Mesendoderm (in vitro differentiated cells): ENCODE results near the gene C19orf12.

Source experiments
- DNase-seq: peaks from one replicate; pipeline ENCODE4 v3.0.0; 2013
- H2AK5ac ChIP-seq: 2 replicates; pipeline ENCODE4 v1.6.1; 2013; ENCODE audit warnings: low read length, inconsistent platforms
- H2BK120ac ChIP-seq: 2 replicates; pipeline ENCODE4 v1.6.1; 2013; ENCODE audit warnings: low read depth, mild to moderate bottlenecking, low read length, moderate library complexity, mixed read lengths
- H2BK15ac ChIP-seq: replicated peaks from 2 replicates; pipeline ENCODE4 v1.6.1; 2013; ENCODE audit warnings: low read depth, mild to moderate bottlenecking, moderate library complexity
- H2BK5ac ChIP-seq: 2 replicates; pipeline ENCODE4 v1.6.1; 2013; ENCODE audit warnings: low read length, inconsistent platforms
- H3K18ac ChIP-seq: 2 replicates; pipeline ENCODE4 v1.6.1; 2013; ENCODE audit warnings: mild to moderate bottlenecking, low read length, mixed read lengths
- H3K23ac ChIP-seq: one replicate; pipeline ENCODE4 v1.6.1; 2013; ENCODE audit warnings: low read length
- H3K27ac ChIP-seq: 2 replicates; pipeline ENCODE4 v1.5.1; 2013; ENCODE audit warnings: low read depth, mild to moderate bottlenecking, inconsistent platforms, low read length, moderate library complexity
- H3K27me3 ChIP-seq: 2 replicates; pipeline ENCODE4 v1.6.1; 2013; ENCODE audit warnings: low read length, control low read depth, mild to moderate bottlenecking, inconsistent platforms; ENCODE audit not compliant: insufficient read depth, poor library complexity
- H3K36me3 ChIP-seq: 2 replicates; pipeline ENCODE4 v1.6.1; 2013; ENCODE audit warnings: low read length, inconsistent platforms; ENCODE audit not compliant: control insufficient read depth, insufficient read depth
- H3K4ac ChIP-seq: one replicate; pipeline ENCODE4 v1.6.1; 2013; ENCODE audit warnings: low read depth, mild to moderate bottlenecking, low read length, moderate library complexity
- H3K4me1 ChIP-seq: 2 replicates; pipeline ENCODE4 v1.6.1; 2013; ENCODE audit warnings: low read depth, low read length, inconsistent platforms; ENCODE audit not compliant: control insufficient read depth
- H3K4me2 ChIP-seq: 2 replicates; pipeline ENCODE4 v1.6.1; 2013; ENCODE audit warnings: low read length
- H3K4me3 ChIP-seq: 2 replicates; pipeline ENCODE4 v1.5.1; 2013; ENCODE audit warnings: mild to moderate bottlenecking, low read length
- H3K56ac ChIP-seq: one replicate; pipeline ENCODE4 v1.6.1; 2013; ENCODE audit warnings: low read length
- H3K79me1 ChIP-seq: 2 replicates; pipeline ENCODE4 v1.6.1; 2013; ENCODE audit warnings: low read length, inconsistent platforms
- H3K79me2 ChIP-seq: 2 replicates; pipeline ENCODE4 v1.6.1; 2013; ENCODE audit warnings: mild to moderate bottlenecking, low read length; ENCODE audit not compliant: control insufficient read depth, insufficient read depth
- H3K9ac ChIP-seq: 2 replicates; pipeline ENCODE4 v1.6.1; 2013; ENCODE audit warnings: low read length, inconsistent platforms
- H4K5ac ChIP-seq: one replicate; pipeline ENCODE4 v1.6.1; 2013; ENCODE audit warnings: low read length
- H4K8ac ChIP-seq: one replicate; pipeline ENCODE4 v1.6.1; 2013; ENCODE audit warnings: low read depth, mild to moderate bottlenecking, control low read depth, low read length, moderate library complexity
- WGBS: extraction: QIAGEN DNeasy Blood & Tissue Kit; methylation state at CpG from one replicate; pipeline ENCODE4 v1.1.7; 2013; ENCODE audit warnings: low lambda C conversion rate, missing lambda C conversion rate; ENCODE audit not compliant: insufficient coverage; ENCODE audit errors: extremely low coverage; 5-methylcytosine and 5-hydroxymethylcytosine counted together

C19orf12 gene

DNA sequence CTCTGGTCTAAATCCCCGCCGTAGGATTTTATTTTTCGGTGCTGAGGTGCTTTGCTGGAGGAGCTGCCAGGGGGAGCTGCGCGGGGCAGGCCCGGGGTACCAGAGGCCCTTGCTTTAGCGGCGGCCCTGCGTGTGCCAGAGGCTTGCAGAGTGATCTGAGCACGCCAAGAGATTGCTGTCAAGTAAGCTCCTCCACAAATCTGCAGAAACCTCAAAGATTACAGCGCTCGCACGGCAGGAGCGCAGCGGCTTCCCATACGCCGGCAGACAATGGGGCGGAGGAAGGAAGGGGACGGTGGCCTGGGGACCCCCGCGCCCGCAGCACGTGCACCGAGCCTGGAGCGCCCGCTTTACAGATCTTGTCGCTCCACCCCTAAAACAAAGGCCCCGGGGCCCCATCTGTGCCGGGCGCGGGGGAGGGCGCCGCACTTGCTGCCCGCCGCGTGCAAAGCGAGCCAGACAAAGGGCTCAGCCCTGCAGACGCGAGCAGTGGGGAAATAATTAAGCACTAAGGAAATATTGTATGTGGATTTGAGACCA lies 9.1 kb upstream of the C19orf12 start:
- H3K23ac ChIP-seq: no peak overlapping the region
- H3K79me2 ChIP-seq: no peaks in the 10 kb centered on the region
- peak overlapping the region; percentile 68 for H3K56ac ChIP-seq
- H3K27ac ChIP-seq: no peak overlapping the region
- no peaks in the 10 kb centered on the region for H3K36me3 ChIP-seq
- H4K8ac ChIP-seq: no peak overlapping the region
- H3K4me1 ChIP-seq: no peaks in the 10 kb centered on the region
- no peak overlapping the region for H4K5ac ChIP-seq
- peak overlapping the region; percentile 16 for H3K18ac ChIP-seq
- no peak overlapping the region for H2AK5ac ChIP-seq
- WGBS: no CpG with 5 or more reads among the region's 39 CpGs
- no peaks in the 10 kb centered on the region for H3K27me3 ChIP-seq
- peak overlapping the region; percentile 37 for H3K9ac ChIP-seq
- no peak overlapping the region for H2BK120ac ChIP-seq
- H2BK5ac ChIP-seq: no peak overlapping the region
- H3K4me2 ChIP-seq: peak overlapping the region; percentile 35
- H3K79me1 ChIP-seq: no peaks in the 10 kb centered on the region
- DNase-seq: peak; percentile 61
- H3K4ac ChIP-seq: peak overlapping the region; percentile 76
- no peak overlapping the region for H3K4me3 ChIP-seq
- no peak overlapping the region for H2BK15ac ChIP-seq

DNA sequence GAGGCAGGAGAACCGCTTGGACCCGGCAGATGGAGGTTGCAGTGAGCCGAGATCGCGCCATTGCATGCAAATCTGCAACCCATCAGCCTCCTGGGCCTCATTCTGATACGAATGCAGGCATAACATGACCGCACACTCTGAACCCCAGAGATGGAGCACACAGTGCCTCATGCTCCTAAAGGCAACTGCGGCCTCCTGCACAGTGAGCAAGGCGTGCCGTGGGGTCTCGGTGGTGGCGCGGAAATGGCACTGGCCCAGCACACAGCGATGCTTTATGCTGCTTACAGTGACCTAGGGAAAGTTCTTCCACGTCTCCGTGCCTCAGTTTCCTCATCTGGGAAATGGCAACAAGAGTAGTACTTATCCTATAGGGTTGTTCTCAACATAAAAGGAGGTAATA lies 2.0 kb upstream of the C19orf12 start:
- no CpG with 5 or more reads among the region's 16 CpGs for WGBS

DNA sequence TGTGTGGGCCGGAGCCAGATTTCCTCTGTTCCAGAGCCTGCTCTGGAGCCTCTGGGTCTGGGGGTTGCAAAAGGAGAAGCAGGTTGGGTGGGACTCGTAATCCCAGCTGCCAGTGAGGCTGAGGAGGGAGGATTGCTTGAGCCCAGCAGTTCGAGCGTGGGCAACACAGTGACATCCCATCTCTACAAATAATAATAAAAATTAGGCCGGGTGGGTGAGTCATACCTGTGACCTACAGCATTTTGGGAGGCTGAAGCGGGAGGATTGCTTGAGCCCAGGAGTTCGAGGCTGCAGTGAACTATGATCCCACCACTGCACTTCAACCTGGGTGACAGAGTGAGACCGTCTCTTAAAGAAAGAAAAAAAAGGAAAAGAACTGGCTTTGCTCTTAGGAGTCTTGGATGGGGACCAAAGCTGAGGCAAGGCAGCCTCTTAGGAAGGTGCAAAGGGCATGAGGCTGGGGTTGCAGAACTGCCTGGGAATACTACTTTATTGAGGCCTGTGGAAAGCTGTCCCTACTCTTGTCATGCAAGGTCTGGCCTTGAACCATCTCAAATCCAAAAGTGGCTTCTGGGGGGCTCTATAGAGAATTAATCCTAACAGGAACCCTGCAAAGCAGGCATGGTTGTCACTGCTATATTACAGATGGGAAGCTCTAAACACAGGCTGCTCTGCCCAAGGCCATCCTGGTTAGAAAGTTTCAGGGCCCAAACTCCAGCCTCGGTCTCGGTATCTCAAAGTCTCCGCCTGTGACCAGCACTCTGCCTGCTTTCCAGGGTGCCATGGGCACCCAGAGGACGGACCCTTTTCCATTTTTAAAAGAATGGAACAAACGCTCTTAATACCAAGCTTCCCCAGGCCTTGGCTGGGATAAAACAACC lies 880 bp upstream of the C19orf12 start:
- Histone ChIP-seq H3K23ac (peak overlapping the region; percentile 59), H3K27me3 (no peaks in the 10 kb centered on the region), H3K36me3 (no peaks in the 10 kb centered on the region), H3K9ac (peak overlapping the region; percentile 83), H3K79me1 (peaks cover 2% of the 10 kb centered on the region), H3K79me2 (no peaks in the 10 kb centered on the region), H2BK15ac (no peak overlapping the region), H3K4me1 (peaks cover 8% of the 10 kb centered on the region), H4K8ac (no peak overlapping the region), H3K4me3 (peak overlapping the region; percentile 22), H3K4me2 (peak overlapping the region; percentile 52), H3K4ac (peak overlapping the region; percentile 97), H2AK5ac (no peak overlapping the region), H2BK120ac (peak overlapping the region; percentile 52), H3K18ac (peak overlapping the region; percentile 98), H2BK5ac (no peak overlapping the region), H3K56ac (peak overlapping the region; percentile 91), H3K27ac (no peak overlapping the region), H4K5ac (peak overlapping the region; percentile 56)
- DNase-seq: peak; percentile 50
- WGBS: no CpG with 5 or more reads among the region's 13 CpGs

More for the DNA sequence above, 2.0 kb upstream of the C19orf12 start:
- H3K4me1 ChIP-seq: peaks cover 8% of the 10 kb centered on the region
- no peak for DNase-seq
- H3K56ac ChIP-seq: no peak overlapping the region
- no peaks in the 10 kb centered on the region for H3K27me3 ChIP-seq
- H3K18ac ChIP-seq: no peak overlapping the region
- no peak overlapping the region for H3K9ac ChIP-seq
- no peak overlapping the region for H3K27ac ChIP-seq
- no peaks in the 10 kb centered on the region for H3K79me2 ChIP-seq
- no peak overlapping the region for H4K8ac ChIP-seq
- H3K4me3 ChIP-seq: no peak overlapping the region
- no peak overlapping the region for H2AK5ac ChIP-seq
- H3K79me1 ChIP-seq: no peaks in the 10 kb centered on the region
- no peak overlapping the region for H2BK15ac ChIP-seq
- H3K36me3 ChIP-seq: no peaks in the 10 kb centered on the region
- no peak overlapping the region for H3K4me2 ChIP-seq
- no peak overlapping the region for H3K4ac ChIP-seq
- no peak overlapping the region for H2BK5ac ChIP-seq
- H3K23ac ChIP-seq: no peak overlapping the region
- no peak overlapping the region for H2BK120ac ChIP-seq
- H4K5ac ChIP-seq: no peak overlapping the region

DNA sequence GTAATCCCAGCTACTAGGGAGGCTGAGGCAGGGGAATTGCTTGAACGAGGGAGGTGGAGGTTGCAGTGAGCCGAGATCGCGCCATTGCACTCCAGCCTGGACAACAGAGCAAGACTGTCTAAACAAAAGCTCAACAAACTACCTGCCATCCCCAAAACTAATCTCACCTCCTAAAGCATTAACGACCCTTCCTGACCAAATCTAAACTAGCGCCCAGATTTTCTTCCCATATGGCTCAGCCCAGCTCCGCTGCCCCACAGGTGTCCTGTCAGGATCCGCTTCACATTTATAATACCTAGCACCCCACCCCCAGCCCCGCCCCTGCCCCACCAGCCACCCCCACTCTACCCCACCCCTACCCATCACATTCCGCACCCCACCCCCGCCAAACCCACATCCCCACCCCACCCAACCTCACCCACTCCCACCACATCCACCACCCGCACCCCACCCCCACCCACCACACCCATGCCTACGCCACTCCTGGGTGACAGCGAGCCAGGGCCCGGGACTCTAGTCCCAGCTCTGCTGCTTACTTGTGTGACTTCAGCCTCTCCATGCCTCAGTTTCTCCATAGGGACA lies 599 bp downstream of the C19orf12 start:
- no peak overlapping the region for H3K4ac ChIP-seq
- H3K56ac ChIP-seq: peak overlapping the region; percentile 85
- H2AK5ac ChIP-seq: no peak overlapping the region

DNA sequence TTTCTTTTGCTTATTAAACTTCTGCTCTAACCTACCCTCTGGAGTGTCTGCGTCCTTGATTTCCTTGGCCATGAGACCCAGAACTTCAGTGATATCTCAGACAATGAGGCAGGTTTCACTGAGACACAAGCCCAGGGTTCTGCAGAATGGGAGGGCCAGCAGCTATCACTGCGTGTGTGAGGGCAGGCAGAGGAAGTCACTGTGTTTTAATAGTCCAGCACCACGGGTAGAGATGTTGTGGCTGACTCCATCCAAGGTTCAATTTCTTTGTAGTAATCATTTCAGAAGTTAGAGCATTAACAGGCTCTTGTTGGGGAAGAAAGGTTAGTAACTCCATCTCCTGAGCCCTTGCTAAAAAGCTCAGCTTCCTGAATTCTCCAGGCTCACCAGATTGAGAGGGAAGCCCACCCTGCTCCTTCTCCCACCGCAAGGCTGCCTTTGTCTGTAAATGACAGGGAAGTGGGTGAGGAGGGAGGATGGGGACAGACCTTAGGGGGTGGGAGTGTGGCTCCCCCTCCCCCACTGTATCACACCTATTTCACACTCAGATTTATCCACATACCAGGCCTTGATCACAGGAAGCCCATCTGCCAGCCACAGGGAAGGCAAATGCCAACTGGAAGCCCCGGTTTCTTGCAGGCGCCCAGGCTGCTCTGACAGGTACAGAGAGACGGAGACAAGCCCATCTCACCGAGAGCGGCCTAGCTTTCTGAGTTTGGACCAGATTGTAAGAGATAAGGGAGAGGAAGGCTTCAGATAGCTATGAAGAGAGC lies 2.1 kb downstream of the C19orf12 start:
- Histone ChIP-seq H3K4me2 (no peak overlapping the region), H2BK5ac (no peak overlapping the region), H3K4ac (no peak overlapping the region), H3K18ac (no peak overlapping the region), H2AK5ac (no peak overlapping the region), H3K56ac (peak overlapping the region; percentile 8), H2BK15ac (no peak overlapping the region), H3K23ac (no peak overlapping the region), H4K5ac (no peak overlapping the region), H3K4me3 (no peak overlapping the region), H3K79me2 (no peaks in the 10 kb centered on the region), H3K4me1 (peaks cover 8% of the 10 kb centered on the region), H3K27ac (peak overlapping the region; percentile 4), H3K9ac (peak overlapping the region; percentile 33), H3K36me3 (no peaks in the 10 kb centered on the region), H3K79me1 (peaks cover 2% of the 10 kb centered on the region), H4K8ac (no peak overlapping the region), H2BK120ac (no peak overlapping the region), H3K27me3 (no peaks in the 10 kb centered on the region)
- peak; percentile 54 for DNase-seq
- WGBS: no CpG with 5 or more reads among the region's 9 CpGs

More for the DNA sequence above, 599 bp downstream of the C19orf12 start:
- Histone ChIP-seq H3K36me3 (no peaks in the 10 kb centered on the region), H3K4me3 (peak overlapping the region; percentile 76), H4K8ac (no peak overlapping the region), H3K79me2 (no peaks in the 10 kb centered on the region), H2BK120ac (no peak overlapping the region), H3K23ac (no peak overlapping the region), H3K27me3 (no peaks in the 10 kb centered on the region), H2BK15ac (no peak overlapping the region), H4K5ac (no peak overlapping the region), H3K18ac (peak overlapping the region; percentile 98), H3K79me1 (peaks cover 2% of the 10 kb centered on the region), H3K4me1 (peaks cover 8% of the 10 kb centered on the region), H3K27ac (no peak overlapping the region), H3K9ac (peak overlapping the region; percentile 83), H2BK5ac (no peak overlapping the region), H3K4me2 (peak overlapping the region; percentile 83)
- WGBS: no CpG with 5 or more reads among the region's 15 CpGs
- DNase-seq: no peak
